Measurements from ENCODE around the gene ELK4. TPM values are rescaled to one million over a fixed set of nuclear protein-coding genes. Genes with fewer than 3 reads are reported as not detected.
A peak's percentile ranks its signal among the peaks of the same experiment; 100 is the strongest.

The ELK4 gene
- total RNA-seq, 1 experiment from 2014 or later: 31.2 TPM

DNA sequence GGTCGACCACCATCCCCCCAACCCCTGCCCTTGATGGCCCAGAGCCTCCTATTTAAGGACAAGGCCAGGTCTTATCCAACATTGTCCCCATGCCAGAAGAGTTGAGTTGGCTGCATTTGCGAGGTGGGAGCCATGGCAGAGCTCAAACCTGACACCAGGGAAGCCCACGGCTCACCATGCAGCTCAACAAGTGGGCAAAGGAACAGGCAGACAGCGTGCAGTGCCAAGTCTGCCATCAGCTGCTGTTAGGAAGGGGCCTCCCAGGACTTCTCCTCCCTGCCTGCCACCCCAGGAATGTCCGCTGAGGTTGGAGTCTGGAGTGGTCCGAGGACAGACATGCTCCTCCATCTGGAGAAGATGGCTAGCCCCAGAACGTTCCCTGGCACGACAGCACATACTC lies 28.6 kb upstream of the ELK4 start:
- Histone ChIP-seq H3K27ac (ENCODE audit: insufficient read length, low read depth, low read length) (no peak overlapping the region), H4K5ac (ENCODE audit: insufficient read length, low read depth, low read length) (no peak overlapping the region), H2AK5ac (ENCODE audit: insufficient read length, low read length) (no peak overlapping the region), H3K79me2 (ENCODE audit: insufficient read depth, low read length) (no peaks in the 10 kb centered on the region), H3K79me1 (ENCODE audit: insufficient read depth, low read depth, low read length, poor library complexity, severe bottlenecking) (no peaks in the 10 kb centered on the region), H2BK120ac (ENCODE audit: low read depth, low read length, poor library complexity, severe bottlenecking) (no peak overlapping the region), H3K27me3 (ENCODE audit: insufficient read depth, low read length) (no peaks in the 10 kb centered on the region), H2AFZ (ENCODE audit: low read length) (no peak overlapping the region), H3K18ac (ENCODE audit: insufficient read length, low read depth, low read length) (no peak overlapping the region), H3T11ph (ENCODE audit: low read length) (no peak overlapping the region), H4K8ac (replicated peaks; ENCODE audit: insufficient read length, low read depth, low read length) (no peak overlapping the region), H3K4me2 (ENCODE audit: insufficient read depth, insufficient read length, low read length) (no peak overlapping the region), H3K23ac (ENCODE audit: insufficient read length, low read depth, low read length) (no peak overlapping the region), H3K56ac (ENCODE audit: insufficient read length, low read depth, low read length) (no peak overlapping the region), H3K9me3 (ENCODE audit: control insufficient read depth, low read depth, low read length) (no peaks in the 10 kb centered on the region), H2BK15ac (ENCODE audit: low read depth, low read length) (no peak overlapping the region), H3K9ac (ENCODE audit: extremely low read depth, insufficient read length, low read length) (no peak overlapping the region), H2BK12ac (ENCODE audit: insufficient read length, low read depth, low read length) (no peak overlapping the region), H3K4me1 (ENCODE audit: insufficient read depth, low read length) (peaks cover 2% of the 10 kb centered on the region; the same call in 1 of the 2 replicates), H4K91ac (ENCODE audit: insufficient read length, low read depth, low read length) (no peak overlapping the region), H2BK20ac (ENCODE audit: low read depth, low read length, poor library complexity, severe bottlenecking) (no peak overlapping the region), H3K23me2 (ENCODE audit: insufficient read length, low read depth, low read length, poor library complexity, severe bottlenecking) (no peaks in the 10 kb centered on the region), H2BK5ac (ENCODE audit: insufficient read length, low read length) (no peak overlapping the region), H3K14ac (ENCODE audit: insufficient read depth, low read length) (no peak overlapping the region; the same call in 1 of the 2 replicates), H4K20me1 (ENCODE audit: control insufficient read depth, insufficient read depth, insufficient read length) (no peaks in the 10 kb centered on the region), H3K4ac (ENCODE audit: low read depth, low read length) (no peak overlapping the region)
- no peak for DNase-seq
- Mint-ChIP-seq H3K9me3 (no peaks in the 10 kb centered on the region), H3K4me3 (no peak overlapping the region; a peak in 1 of 5 replicates), H3K36me3 (ENCODE audit: insufficient read depth in 1 of 3, low read depth in 3 of 3) (peaks cover 4 to 40% (median 33%) of the 10 kb centered on the region in 3 experiments; a peak in 6 of 7 replicates), H3K27ac (peak overlapping the region in 2 of 3 experiments; percentile 72 to 89; a peak in 3 of 7 replicates), H3K27me3 (ENCODE audit: low read depth) (no peaks in the 10 kb centered on the region), H3K4me1 (peaks cover 42 to 46% of the 10 kb centered on the region in 2 experiments)
- WGBS (ENCODE audit: extremely low coverage, insufficient read length, low lambda C conversion rate): no CpG with 5 or more reads among the region's 8 CpGs
- TF ChIP-seq, protein P1, sequence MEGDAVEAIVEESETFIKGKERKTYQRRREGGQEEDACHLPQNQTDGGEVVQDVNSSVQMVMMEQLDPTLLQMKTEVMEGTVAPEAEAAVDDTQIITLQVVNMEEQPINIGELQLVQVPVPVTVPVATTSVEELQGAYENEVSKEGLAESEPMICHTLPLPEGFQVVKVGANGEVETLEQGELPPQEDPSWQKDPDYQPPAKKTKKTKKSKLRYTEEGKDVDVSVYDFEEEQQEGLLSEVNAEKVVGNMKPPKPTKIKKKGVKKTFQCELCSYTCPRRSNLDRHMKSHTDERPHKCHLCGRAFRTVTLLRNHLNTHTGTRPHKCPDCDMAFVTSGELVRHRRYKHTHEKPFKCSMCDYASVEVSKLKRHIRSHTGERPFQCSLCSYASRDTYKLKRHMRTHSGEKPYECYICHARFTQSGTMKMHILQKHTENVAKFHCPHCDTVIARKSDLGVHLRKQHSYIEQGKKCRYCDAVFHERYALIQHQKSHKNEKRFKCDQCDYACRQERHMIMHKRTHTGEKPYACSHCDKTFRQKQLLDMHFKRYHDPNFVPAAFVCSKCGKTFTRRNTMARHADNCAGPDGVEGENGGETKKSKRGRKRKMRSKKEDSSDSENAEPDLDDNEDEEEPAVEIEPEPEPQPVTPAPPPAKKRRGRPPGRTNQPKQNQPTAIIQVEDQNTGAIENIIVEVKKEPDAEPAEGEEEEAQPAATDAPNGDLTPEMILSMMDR (conservative IDR thresholded peaks at IDR 0.05): no peak
